SK-N-SH treated with all-trans-retinoic acid at 6 μM for 48 hours (cell line): ENCODE results near the gene CRADD.

Experiments
- BACH2 ChIP-seq: fragments of 250-450 bp; sonication (Bioruptor Pico); IDR thresholded peaks from 2 replicates; pipeline ENCODE4 v1.9.0; 2021; ENCODE audit warnings: mild to moderate bottlenecking, borderline replicate concordance
- CSDC2 ChIP-seq: fragments of 250-450 bp; sonication (Bioruptor Pico); IDR thresholded peaks from 2 replicates; pipeline ENCODE4 v1.5.0; 2020; ENCODE audit warnings: mild to moderate bottlenecking, moderate library complexity
- CSRNP3 ChIP-seq: fragments of 250-450 bp; sonication (Bioruptor Pico); IDR thresholded peaks from 2 replicates; pipeline ENCODE4 v1.5.1; 2021; ENCODE audit warnings: mild to moderate bottlenecking, moderate library complexity
- GLIS3 ChIP-seq: fragments of 250-450 bp; sonication (Bioruptor Pico); IDR thresholded peaks from 2 replicates; pipeline ENCODE4 v1.5.0; 2020; ENCODE audit warnings: mild to moderate bottlenecking, moderate library complexity
- OSR1 ChIP-seq: fragments of 250-450 bp; sonication (Bioruptor Pico); IDR thresholded peaks from 2 replicates; pipeline ENCODE4 v1.8.0; 2022; ENCODE audit warnings: moderate library complexity, mild to moderate bottlenecking, inconsistent platforms
- PATZ1 ChIP-seq: fragments of 250-450 bp; sonication (Bioruptor Pico); IDR thresholded peaks from 2 replicates; pipeline ENCODE4 v1.8.0; 2020; ENCODE audit warnings: mild to moderate bottlenecking, moderate library complexity, borderline replicate concordance
- POU6F1 ChIP-seq: fragments of 250-450 bp; sonication (Bioruptor Pico); IDR thresholded peaks from 2 replicates; pipeline ENCODE4 v1.8.0; 2021; ENCODE audit warnings: low read depth, mild to moderate bottlenecking, moderate library complexity, borderline replicate concordance
- PPARA ChIP-seq: fragments of 250-450 bp; sonication (Bioruptor Pico); IDR thresholded peaks from 2 replicates; pipeline ENCODE4 v1.5.0; 2020; ENCODE audit warnings: mild to moderate bottlenecking, borderline replicate concordance
- RARB ChIP-seq: fragments of 250-450 bp; sonication (Bioruptor Pico); IDR thresholded peaks from 2 replicates; pipeline ENCODE4 v1.8.0; 2021; ENCODE audit warnings: mild to moderate bottlenecking, moderate library complexity
- TCF4 ChIP-seq: fragments of 250-450 bp; sonication (Bioruptor Pico); IDR thresholded peaks from 2 replicates; pipeline ENCODE4 v1.8.0; 2021; ENCODE audit warnings: mild to moderate bottlenecking, moderate library complexity, borderline replicate concordance
- ZNF565 ChIP-seq: fragments of 450-650 bp; formaldehyde crosslinking; conservative IDR thresholded peaks from 2 replicates; pipeline ENCODE4 v1.5.0; 2020; ENCODE audit warnings: low read depth, mild to moderate bottlenecking, moderate library complexity

GRCh38 chr12:93782853-93783252, 105.7 kb downstream of the CRADD start:
- TF ChIP-seq POU6F1 (CRISPR knock-in tag) (no peak), PATZ1 (CRISPR knock-in tag) (no peak), RARB (CRISPR knock-in tag) (no peak), OSR1 (CRISPR knock-in tag) (no peak), CSRNP3 (CRISPR knock-in tag) (no peak), ZNF565 (CRISPR knock-in tag) (no peak), BACH2 (no peak), GLIS3 (CRISPR knock-in tag) (no peak), TCF4 (CRISPR knock-in tag) (no peak), CSDC2 (CRISPR knock-in tag) (no peak), PPARA (CRISPR knock-in tag) (no peak)
